H1 (cell line): ENCODE results near the gene ECE2. TPM values are rescaled to one million over a fixed set of nuclear protein-coding genes. Genes with fewer than 3 reads are reported as not detected.

ENCODE experiments used
- CTCF ChIA-PET: fragments of 300-600 bp; sonication (Branson Sonifier 250); formaldehyde crosslinking; loops from one replicate; lab custom pipeline; 2021; ENCODE audit not compliant: partially characterized antibody; lab: Charles Lee
- POLR2A ChIA-PET: fragments of 300-600 bp; sonication (Branson Sonifier 250); formaldehyde crosslinking; loops from one replicate; lab custom pipeline; 2021; ENCODE audit warnings: inconsistent platforms; ENCODE audit not compliant: partially characterized antibody; lab: Charles Lee
- DNase-seq, 2 experiments: peaks; one replicate each; pipeline versions ENCODE4 v3.0.0 to v3.0.0-alpha.2; 2010 to 2022; ENCODE audit warnings: low spot score in 2 of 2, low read depth in 1 of 2, mixed read lengths in 1 of 2
- FAIRE-seq: peaks from 2 replicates; lab custom pipeline; 2011; peaks lifted over from hg19 to GRCh38; lab: Jason Lieb, UNC
- H2AFZ ChIP-seq: 2 replicates; pipeline ENCODE4 v1.8.1; 2012; ENCODE audit warnings: low read length, inconsistent platforms
- H2AK5ac ChIP-seq: 2 replicates; pipeline ENCODE4 v1.6.1; 2013; ENCODE audit warnings: low read depth, low read length
- H2BK120ac ChIP-seq: replicated peaks from 2 replicates; pipeline ENCODE3; 2013; ENCODE audit warnings: low read depth, low read length, inconsistent platforms
- H2BK12ac ChIP-seq: 2 replicates; pipeline ENCODE4 v1.6.1; 2013; ENCODE audit warnings: low read depth, low read length
- H2BK15ac ChIP-seq: 2 replicates; pipeline ENCODE4 v1.6.1; 2013; ENCODE audit warnings: low read length
- H2BK20ac ChIP-seq: 2 replicates; pipeline ENCODE4 v1.6.1; 2013; ENCODE audit warnings: low read length
- H2BK5ac ChIP-seq: 2 replicates; pipeline ENCODE4 v1.6.1; 2013; ENCODE audit warnings: low read depth, low read length
- H3K14ac ChIP-seq: 2 replicates; pipeline ENCODE4 v1.6.1; 2013; ENCODE audit warnings: inconsistent platforms; ENCODE audit not compliant: insufficient read length
- H3K18ac ChIP-seq: 2 replicates; pipeline ENCODE4 v1.6.1; 2013; ENCODE audit warnings: low read length; ENCODE audit errors: extremely low read depth
- H3K23ac ChIP-seq: 2 replicates; pipeline ENCODE4 v1.6.1; 2013; ENCODE audit warnings: inconsistent platforms; ENCODE audit not compliant: insufficient read length
- H3K23me2 ChIP-seq: 2 replicates; pipeline ENCODE4 v1.6.1; 2013; ENCODE audit warnings: low read depth, low read length
- H3K27ac ChIP-seq: 2 replicates; pipeline ENCODE4 v1.6.1; 2011; ENCODE audit warnings: low read depth, low read length, inconsistent platforms
- H3K27me3 ChIP-seq, 4 experiments: replicated peaks in 1 of 4; 1 replicate in 1 of 4; 2 replicates in 3 of 4; pipeline versions ENCODE4 v1.6.1 to v1.8.1; 2011 to 2013; ENCODE audit warnings: low read length in 3 of 4, mild to moderate bottlenecking in 3 of 4, inconsistent platforms in 2 of 4, mixed read lengths in 2 of 4, moderate library complexity in 1 of 4; ENCODE audit not compliant: control insufficient read depth in 3 of 4, insufficient read depth in 3 of 4; ENCODE audit errors: extremely low read depth in 1 of 4
- H3K36me3 ChIP-seq, 4 experiments: 2 replicates each; pipeline versions ENCODE4 v1.6.1 to v1.8.1; 2011 to 2013; ENCODE audit warnings: mild to moderate bottlenecking in 4 of 4, low read length in 3 of 4, moderate library complexity in 2 of 4, control low read depth in 1 of 4, inconsistent platforms in 1 of 4; ENCODE audit not compliant: insufficient read depth in 4 of 4, control insufficient read depth in 2 of 4
- H3K4ac ChIP-seq: replicated peaks from 2 replicates; pipeline ENCODE3; 2013; ENCODE audit warnings: low read length, low read depth, mixed read lengths, inconsistent platforms; ENCODE audit not compliant: insufficient read length
- H3K4me1 ChIP-seq, 4 experiments: replicated peaks in 1 of 4; 1 replicate in 1 of 4; 2 replicates in 3 of 4; pipeline versions ENCODE4 v1.6.1 to v1.8.1; 2011 to 2013; ENCODE audit warnings: low read length in 3 of 4, inconsistent platforms in 2 of 4, mixed read lengths in 1 of 4; ENCODE audit not compliant: insufficient read depth in 4 of 4, control insufficient read depth in 3 of 4
- H3K4me2 ChIP-seq, 2 experiments: 2 replicates each; pipeline versions ENCODE4 v1.6.1 to v1.8.1; 2011 to 2013; ENCODE audit warnings: low read depth in 2 of 2, low read length in 2 of 2, control low read depth in 1 of 2, inconsistent platforms in 1 of 2, mild to moderate bottlenecking in 1 of 2; ENCODE audit not compliant: insufficient read depth in 1 of 2
- H3K4me3 ChIP-seq, 4 experiments: fragments of 200-600, 300-600 bp in 1 of 4; sonication (generic), shearing (Covaris generic), sonication (Bioruptor Twin) in 1 of 4; 2 replicates each; pipeline versions ENCODE4 v1.5.1 to v1.8.1; 2011 to 2016; ENCODE audit warnings: low read length in 4 of 4, low read depth in 3 of 4, control low read depth in 2 of 4, inconsistent platforms in 2 of 4, mild to moderate bottlenecking in 2 of 4, mixed read lengths in 1 of 4, moderate library complexity in 1 of 4; ENCODE audit not compliant: insufficient read depth in 2 of 4; ENCODE audit errors: extremely low read depth in 1 of 4
- H3K56ac ChIP-seq: replicated peaks from 2 replicates; pipeline ENCODE3; 2013; ENCODE audit warnings: low read depth, mild to moderate bottlenecking, mixed read lengths, low read length, inconsistent platforms; ENCODE audit not compliant: insufficient read length
- H3K79me1 ChIP-seq: 2 replicates; pipeline ENCODE4 v1.6.1; 2013; ENCODE audit warnings: low read depth, low read length, control low read depth
- H3K79me2 ChIP-seq, 2 experiments: 2 replicates each; pipeline versions ENCODE4 v1.6.1 to v1.8.1; 2012 to 2013; ENCODE audit warnings: low read length in 2 of 2, mild to moderate bottlenecking in 2 of 2, inconsistent platforms in 1 of 2; ENCODE audit not compliant: insufficient read depth in 2 of 2, control insufficient read depth in 1 of 2
- H3K9ac ChIP-seq, 4 experiments: replicated peaks in 1 of 4; 1 replicate in 1 of 4; 2 replicates in 3 of 4; pipeline versions ENCODE4 v1.6.1 to v1.8.1; 2011 to 2013; ENCODE audit warnings: low read depth in 3 of 4, low read length in 3 of 4, control low read depth in 2 of 4, mild to moderate bottlenecking in 2 of 4, moderate library complexity in 2 of 4, inconsistent platforms in 1 of 4; ENCODE audit errors: extremely low read depth in 1 of 4
- H3K9me3 ChIP-seq, 2 experiments: 2 replicates each; pipeline versions ENCODE4 v1.6.1 to v1.8.1; 2012 to 2013; ENCODE audit warnings: mild to moderate bottlenecking in 2 of 2, moderate library complexity in 2 of 2, control low read depth in 1 of 2, inconsistent platforms in 1 of 2, low read depth in 1 of 2, low read length in 1 of 2, mixed read lengths in 1 of 2; ENCODE audit not compliant: insufficient read depth in 2 of 2
- H4K20me1 ChIP-seq, 2 experiments: replicated peaks in 1 of 2; 2 replicates each; pipeline versions ENCODE3 to v1.8.1; 2011 to 2013; ENCODE audit warnings: inconsistent platforms in 2 of 2, low read length in 2 of 2, mild to moderate bottlenecking in 1 of 2; ENCODE audit not compliant: insufficient read depth in 2 of 2, control insufficient read depth in 1 of 2
- H4K5ac ChIP-seq: 2 replicates; pipeline ENCODE4 v1.6.1; 2013; ENCODE audit warnings: low read length, low read depth, mixed read lengths, inconsistent platforms; ENCODE audit not compliant: insufficient read length
- H4K8ac ChIP-seq: 2 replicates; pipeline ENCODE4 v1.8.0; 2013; ENCODE audit warnings: mild to moderate bottlenecking, moderate library complexity, low read length, inconsistent platforms; ENCODE audit not compliant: insufficient read depth; ENCODE audit errors: extremely low read depth
- H4K91ac ChIP-seq: replicated peaks from 2 replicates; pipeline ENCODE3; 2013; ENCODE audit warnings: low read length, mixed read lengths, inconsistent platforms; ENCODE audit not compliant: insufficient read length
- BRCA1 ChIP-seq: IDR thresholded peaks from 2 replicates; pipeline ENCODE4 v1.6.1; 2012; ENCODE audit warnings: low read depth, low read length, improper control_type of control experiment
- FOSL1 ChIP-seq: IDR thresholded peaks from 2 replicates; pipeline ENCODE4 v1.6.1; 2011; ENCODE audit warnings: mild to moderate bottlenecking, low read depth, low read length, moderate library complexity; ENCODE audit not compliant: insufficient read depth
- HDAC6 ChIP-seq: IDR thresholded peaks from one replicate; pipeline ENCODE4 v1.7.1; 2012; ENCODE audit warnings: low read depth, mild to moderate bottlenecking, inconsistent platforms, low read length, moderate library complexity
- JUND ChIP-seq: IDR thresholded peaks from 2 replicates; pipeline ENCODE4 v1.6.1; 2011; ENCODE audit warnings: mild to moderate bottlenecking, improper control_type of control experiment, low read length
- RBBP5 ChIP-seq: IDR thresholded peaks from 2 replicates; pipeline ENCODE4 v1.7.1; 2012; ENCODE audit warnings: low read depth, mild to moderate bottlenecking, inconsistent platforms, low read length, moderate library complexity, borderline replicate concordance
- RFX5 ChIP-seq: IDR thresholded peaks from 2 replicates; pipeline ENCODE4 v1.6.1; 2011; ENCODE audit warnings: low read depth, low read length, improper control_type of control experiment, borderline replicate concordance
- RXRA ChIP-seq: IDR thresholded peaks from 2 replicates; pipeline ENCODE4 v1.6.1; 2011; ENCODE audit warnings: low read depth, mild to moderate bottlenecking, low read length, moderate library complexity; ENCODE audit not compliant: insufficient read depth
- SUZ12 ChIP-seq: fragments of 200-600 bp; sonication (generic); IDR thresholded peaks from 2 replicates; pipeline ENCODE4 v1.6.1; 2012; ENCODE audit warnings: mild to moderate bottlenecking, inconsistent platforms, low read length, moderate library complexity, mixed read lengths
- TAF1 ChIP-seq: IDR thresholded peaks from 2 replicates; pipeline ENCODE4 v1.6.1; 2011; ENCODE audit warnings: mild to moderate bottlenecking, low read depth, low read length
- TCF12 ChIP-seq: IDR thresholded peaks from 2 replicates; pipeline ENCODE4 v1.6.1; 2011; ENCODE audit warnings: low read depth, mild to moderate bottlenecking, low read length
- TEAD4 ChIP-seq: IDR thresholded peaks from 2 replicates; pipeline ENCODE4 v1.6.1; 2012; ENCODE audit warnings: low read depth, low read length, inconsistent platforms, mixed read lengths
- WGBS, 2 experiments: shearing (Covaris generic) in 1 of 2; methylation state at CpG; one replicate each; pipeline versions ENCODE4 v1.1.6 to v1.1.7; 2013 to 2015; ENCODE audit warnings: low lambda C conversion rate in 2 of 2, mixed read lengths in 2 of 2, inconsistent platforms in 1 of 2, low coverage in 1 of 2, missing lambda C conversion rate in 1 of 2; ENCODE audit not compliant: insufficient replicate concordance in 2 of 2, insufficient coverage in 1 of 2, insufficient read length in 1 of 2; ENCODE audit errors: extremely low coverage in 1 of 2, missing lambda C conversion rate in 1 of 2; 5-methylcytosine and 5-hydroxymethylcytosine counted together
- polyA plus RNA-seq, 7 experiments: library from polyadenylated mRNA; depleted of rRNA in 3 of 7; stranded (reverse) in 5 of 7; unstranded in 2 of 7; fragments of >200 nt in 5 of 7; fragments of 200-250 nt in 2 of 7; gene quantifications; 1 replicate in 5 of 7; 2 replicates in 1 of 7; 4 replicates in 1 of 7; pipeline versions ENCODE4 v1.2.1 to v1.2.3, GENCODE V29; 2011 to 2013; ENCODE audit warnings: missing spikeins in 2 of 7, mixed read lengths in 2 of 7
- total RNA-seq: library from RNA; stranded (reverse); fragmentation: NEBNext Ultra II Directional; extraction: Animal tissue kit (Norgen Biotek cat#: 25700); gene quantifications from 2 replicates; pipeline ENCODE4 v1.2.1, GENCODE V29; 2021
- TF ChIP-seq, protein P1 (sequence below): IDR thresholded peaks from 2 replicates; pipeline ENCODE4 v1.6.1; 2011; ENCODE audit warnings: low read depth, mild to moderate bottlenecking, low read length; ENCODE audit not compliant: insufficient read depth

Gene ECE2
- total and polyA plus RNA-seq, 2 of the 8 experiments (the other 6 are each of a cell fraction or from before 2014, with no cell fraction given), result 0.44 to 0.86 TPM

DNA sequence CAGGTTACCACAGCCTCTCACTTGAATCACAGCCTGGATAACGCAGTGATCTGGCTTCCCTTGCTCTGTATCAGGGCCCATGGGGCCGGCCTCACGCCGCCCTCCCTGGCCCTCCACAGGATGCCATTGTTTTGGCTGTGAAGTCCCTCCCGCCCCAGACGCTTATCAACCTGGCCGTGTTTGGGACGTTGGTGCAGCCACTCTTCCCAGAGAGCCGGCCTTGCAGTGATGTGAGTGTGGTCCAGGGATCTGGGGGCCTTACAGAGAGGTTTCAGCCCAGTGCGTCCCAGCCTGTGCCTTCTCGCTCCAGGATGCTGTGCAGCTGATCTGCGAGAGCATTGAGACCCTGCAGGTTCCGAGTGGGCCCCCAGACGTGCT is 39.8 kb upstream of the ECE2 start:
- ChIA-PET CTCF (interaction anchor here (0.7 to 8.9 kb wide), 5 partner anchors 8 to 1483 kb away, joined by 3 to 183 read pairs (median 8); partner anchors contain the start of genes EEF1AKMT4 and VWA5B2), POLR2A (interaction anchor here (1.4 to 1.7 kb wide), 2 partner anchors 10 to 14 kb away, joined by 5 to 8 read pairs; partner anchors contain the start of gene EEF1AKMT4)
- Histone ChIP-seq H2BK15ac (no peak overlapping the region), H3K27ac (no peak overlapping the region), H2AFZ (no peak overlapping the region), H3K4me2 (no peak overlapping the region), H3K4me1 (peaks cover 0 to under 1% (median 0%) of the 10 kb centered on the region in 4 experiments; a peak in 1 of 7 replicates), H3K79me1 (no peaks in the 10 kb centered on the region), H4K5ac (no peak overlapping the region), H2BK12ac (no peak overlapping the region), H3K9ac (no peak overlapping the region; a peak in 1 of 7 replicates), H2BK20ac (no peak overlapping the region), H3K9me3 (no peaks in the 10 kb centered on the region), H3K27me3 (peaks cover 10 to 26% (median 21%) of the 10 kb centered on the region in 4 experiments), H3K56ac (no peak overlapping the region), H3K36me3 (no peaks in the 10 kb centered on the region), H3K79me2 (no peaks in the 10 kb centered on the region), H4K8ac (no peak overlapping the region), H3K23ac (no peak overlapping the region), H3K18ac (no peak overlapping the region), H4K91ac (no peak overlapping the region), H3K4ac (no peak overlapping the region), H2BK5ac (no peak overlapping the region), H2BK120ac (no peak overlapping the region), H3K4me3 (no peak overlapping the region), H3K14ac (no peak overlapping the region), H4K20me1 (peaks cover 10 to 11% of the 10 kb centered on the region in 2 experiments), H2AK5ac (no peak overlapping the region), H3K23me2 (no peaks in the 10 kb centered on the region; the same call in 1 of the 2 replicates)
- no peak for FAIRE-seq
- 80% methylated on average over 14 of the region's 14 CpGs; no CpG with 5 or more reads in 1 of the 2 experiments for WGBS, 2 experiments
- no peak for DNase-seq
- no peak for TF ChIP-seq JUND
- no peak for TF ChIP-seq TAF1
- TF ChIP-seq TCF12, result no peak
- TF ChIP-seq FOSL1, result no peak
- TF ChIP-seq RFX5, result no peak
- TF ChIP-seq BRCA1, result no peak
- TF ChIP-seq, protein P1, sequence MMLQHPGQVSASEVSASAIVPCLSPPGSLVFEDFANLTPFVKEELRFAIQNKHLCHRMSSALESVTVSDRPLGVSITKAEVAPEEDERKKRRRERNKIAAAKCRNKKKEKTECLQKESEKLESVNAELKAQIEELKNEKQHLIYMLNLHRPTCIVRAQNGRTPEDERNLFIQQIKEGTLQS, result no peak
- TF ChIP-seq RBBP5, result no peak
- no peak for TF ChIP-seq TEAD4
- no peak for TF ChIP-seq HDAC6
- TF ChIP-seq RXRA, result no peak
- TF ChIP-seq SUZ12, result no peak
